ENCODE measurements around the gene CSGALNACT2.
"Not testable (repeated sequence)": the region's sequence is repeated elsewhere in the genome, so short reads cannot be mapped to it uniquely, and the experiment has no call there.

Gene CSGALNACT2

DNA sequence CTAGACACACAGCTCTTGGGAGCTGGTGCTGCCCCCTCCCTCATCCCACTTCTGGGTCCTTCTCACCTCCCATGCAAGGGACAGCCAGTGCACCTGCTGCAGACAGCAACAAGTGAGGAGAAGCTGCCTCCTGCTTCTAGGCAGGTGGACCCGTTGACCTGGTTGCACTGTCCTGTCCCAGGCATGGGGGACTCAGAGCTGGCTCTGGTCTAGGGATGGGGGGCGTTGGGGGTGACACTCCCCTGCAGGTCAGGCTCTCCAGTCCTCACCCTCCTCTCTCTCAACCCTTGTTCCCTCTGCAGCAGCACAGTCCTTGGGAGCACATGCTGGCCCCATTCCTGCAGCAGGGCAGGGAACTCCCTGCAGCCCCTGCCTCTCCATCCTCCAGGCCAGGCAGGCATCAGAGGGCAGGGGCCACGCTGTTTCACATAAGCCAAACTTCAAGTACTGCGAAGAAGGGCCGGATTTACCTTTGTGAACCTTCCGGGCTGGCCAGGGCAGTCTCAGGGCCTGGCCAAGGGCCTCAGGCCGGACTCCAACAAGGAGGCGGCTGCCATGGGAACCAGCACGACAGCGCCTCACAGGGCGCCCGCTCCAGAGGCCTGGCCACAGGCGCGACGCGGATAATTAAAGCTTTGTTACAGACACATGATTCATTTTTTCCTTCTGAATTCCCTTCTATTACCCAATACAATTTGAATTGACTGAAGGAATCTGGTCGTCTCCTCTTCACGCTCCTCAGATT, 80.1 kb downstream of the CSGALNACT2 start:
- DNase-seq, result no peak

DNA sequence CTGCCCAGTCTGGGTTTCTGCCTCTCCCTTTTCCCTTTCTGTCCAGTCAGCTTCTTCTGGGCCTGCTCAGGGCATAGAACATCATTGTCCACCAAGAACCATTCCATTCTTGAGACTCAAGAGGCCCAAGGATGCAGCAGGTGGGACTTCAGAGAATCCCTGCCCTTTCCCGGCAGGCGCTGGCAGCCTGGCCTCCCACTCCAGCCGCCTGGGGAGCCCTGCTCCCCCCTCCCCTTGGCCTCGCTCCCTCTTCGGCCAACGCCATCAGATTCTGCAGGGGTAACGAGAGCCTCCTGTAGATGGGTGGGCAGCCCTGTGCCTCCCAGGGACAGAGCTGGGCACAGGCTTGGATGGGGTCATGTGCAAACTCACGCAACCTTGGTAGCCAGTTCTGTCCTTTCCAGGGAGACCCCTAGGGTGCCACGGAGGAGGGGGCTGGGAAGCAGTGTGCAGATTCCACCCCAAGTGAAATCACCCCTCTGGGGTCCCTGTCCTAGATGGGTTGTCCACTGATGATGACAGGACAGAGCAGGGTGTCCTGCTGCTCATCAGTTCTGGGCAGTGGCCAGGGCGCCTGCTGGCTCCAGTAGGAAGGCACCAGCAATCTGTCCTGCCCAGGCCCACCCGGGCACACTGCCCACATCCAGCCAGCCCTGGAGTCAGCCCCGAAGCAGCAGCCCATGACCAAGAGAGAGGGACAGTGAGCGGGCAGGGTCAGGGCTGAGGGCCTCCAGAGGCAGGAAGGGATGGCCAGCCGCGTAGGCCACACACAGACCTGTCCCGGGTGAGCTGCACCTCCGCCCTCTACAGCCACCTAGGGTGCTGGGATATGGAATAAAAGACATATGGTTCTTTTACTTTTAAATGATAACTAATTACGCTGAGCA, 80.9 kb downstream of the CSGALNACT2 start:
- no peak for DNase-seq

DNA sequence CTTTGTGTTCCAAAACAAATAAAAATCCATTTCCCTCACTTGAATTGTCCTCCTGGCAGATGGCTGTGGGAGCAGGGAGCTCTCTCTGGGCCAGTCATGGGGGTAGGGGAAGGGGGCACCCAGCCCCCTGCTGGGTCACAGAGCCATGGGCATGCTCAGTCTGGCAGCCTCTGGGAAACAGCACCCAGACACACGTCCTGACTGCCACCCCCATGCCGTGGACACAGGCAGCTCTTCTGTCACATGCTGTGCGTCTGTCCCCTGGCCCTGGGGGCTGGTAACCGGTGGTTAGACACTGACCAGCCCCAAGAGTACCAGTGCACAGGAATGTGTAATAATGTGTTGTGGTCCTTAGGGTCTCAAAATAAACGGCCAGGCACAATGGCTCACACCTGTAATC, 81.6 kb downstream of the CSGALNACT2 start:
- DNase-seq, result no peak

DNA sequence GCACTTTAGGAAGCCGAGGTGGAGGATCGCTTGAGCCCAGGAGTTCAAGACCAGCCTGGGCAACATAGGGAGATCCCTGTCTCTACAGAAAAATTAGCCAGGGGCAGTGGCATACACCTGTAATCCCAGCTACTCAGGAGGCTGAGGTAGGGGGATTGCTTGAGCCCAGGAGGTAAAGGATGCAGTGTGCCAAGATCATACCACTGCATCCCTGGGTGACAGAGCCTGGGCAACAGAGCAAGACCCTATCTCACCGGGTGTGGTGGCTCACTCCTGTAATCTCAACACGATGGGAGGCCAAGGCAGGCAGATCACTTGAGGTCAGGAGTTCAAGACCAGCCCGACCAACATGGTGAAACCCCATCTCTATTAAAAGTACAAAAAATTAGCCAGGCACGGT, 82.0 kb downstream of the CSGALNACT2 start:
- DNase-seq, result not testable (repeated sequence)

DNA sequence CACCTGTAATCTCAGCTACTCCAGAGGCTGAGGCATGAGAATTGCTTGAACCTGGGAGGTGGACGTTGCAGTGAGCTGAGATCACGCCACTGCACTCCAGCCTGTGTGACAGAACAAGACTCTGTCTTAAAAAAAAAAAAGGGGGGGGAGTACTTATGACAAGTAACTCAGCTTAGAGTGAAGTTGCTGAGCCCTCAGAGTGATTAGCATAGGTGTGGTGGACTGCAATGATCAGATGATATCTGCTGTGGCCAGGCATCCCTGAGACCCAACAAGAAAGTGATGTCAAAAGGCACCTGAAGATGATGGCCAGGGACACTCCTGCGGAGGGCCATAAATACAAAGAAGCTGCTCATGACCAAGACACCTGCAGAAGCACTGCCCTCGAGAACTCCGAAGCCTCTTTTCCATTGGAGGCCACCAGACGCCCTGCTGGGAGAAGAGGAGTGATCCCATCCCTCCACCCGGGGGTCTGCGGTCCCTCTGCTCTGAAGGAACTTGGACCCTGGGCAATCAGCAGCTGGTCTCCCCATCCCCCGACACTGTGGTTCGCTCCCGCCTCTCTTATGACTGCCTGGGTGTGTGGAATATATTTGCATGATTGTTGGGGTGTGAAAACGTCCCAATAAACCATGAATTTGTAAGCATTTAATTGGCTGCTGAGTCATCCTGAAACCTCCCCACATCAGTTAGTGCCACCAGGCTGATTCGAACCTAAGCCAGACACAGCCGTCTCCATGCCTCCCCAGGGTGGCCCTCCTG, 82.6 kb downstream of the CSGALNACT2 start:
- no peak for DNase-seq

DNA sequence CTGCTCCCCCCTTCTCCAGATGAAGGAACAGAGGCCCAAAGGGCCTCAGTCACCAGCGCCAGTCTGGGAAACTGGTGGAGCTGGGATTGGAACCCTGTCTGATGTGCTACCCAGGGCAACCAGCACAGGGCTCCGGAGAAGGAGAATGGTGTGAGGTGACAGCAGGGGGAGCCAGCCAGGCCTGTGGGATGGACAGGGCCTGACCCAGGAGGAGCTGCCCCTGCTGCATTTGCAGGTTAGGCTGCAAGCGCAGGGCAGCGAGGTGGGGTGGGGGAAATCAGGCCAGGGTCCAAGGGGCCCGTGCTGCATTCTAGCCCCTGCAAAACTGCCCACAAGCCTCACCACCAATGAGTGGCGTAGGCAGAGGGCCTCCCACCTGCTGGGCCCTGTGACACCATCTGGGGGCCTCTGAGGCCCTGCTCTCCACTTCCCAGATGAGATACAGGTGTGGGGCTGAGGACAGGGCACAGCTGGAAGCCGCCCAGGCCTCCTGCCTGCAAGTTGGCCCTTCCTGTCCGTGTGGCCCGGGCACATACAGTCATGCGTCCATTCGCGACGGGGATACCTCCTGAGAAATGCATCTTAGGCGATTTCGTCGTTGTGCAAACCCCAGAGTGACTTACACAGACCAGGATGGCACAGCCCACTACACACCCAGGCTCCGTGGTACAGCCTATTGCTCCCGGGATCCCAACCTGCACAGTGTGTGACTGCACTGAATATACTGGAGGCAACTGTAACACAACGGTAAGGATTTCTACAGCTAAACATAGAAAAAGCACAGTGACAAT, 83.4 kb downstream of the CSGALNACT2 start:
- no peak for DNase-seq

DNA sequence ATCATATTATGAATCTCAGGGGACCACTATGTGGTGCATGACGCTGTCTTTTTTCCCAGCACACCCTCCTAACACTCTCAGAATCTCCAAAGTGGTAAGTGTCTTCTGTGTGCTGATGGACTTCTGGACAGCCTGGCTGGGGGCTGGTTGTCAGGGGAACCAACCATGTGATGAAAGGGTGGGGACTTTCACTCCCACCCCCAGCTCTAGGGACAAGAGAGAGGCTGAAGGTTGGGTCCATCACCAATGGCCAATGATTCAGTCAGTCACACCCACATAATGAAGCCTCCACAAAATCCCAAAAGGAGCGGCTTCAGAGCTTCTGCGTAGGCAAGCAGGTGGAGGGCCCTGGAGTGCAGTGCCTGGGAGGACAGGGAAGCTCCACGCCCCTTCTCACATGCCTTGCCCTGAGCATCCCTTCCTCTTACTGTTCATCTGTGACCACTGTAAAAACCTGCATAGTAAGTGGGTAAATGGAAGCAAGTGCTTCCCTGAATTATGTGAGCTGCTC, 84.0 kb downstream of the CSGALNACT2 start:
- DNase-seq, result peak; percentile 68

DNA sequence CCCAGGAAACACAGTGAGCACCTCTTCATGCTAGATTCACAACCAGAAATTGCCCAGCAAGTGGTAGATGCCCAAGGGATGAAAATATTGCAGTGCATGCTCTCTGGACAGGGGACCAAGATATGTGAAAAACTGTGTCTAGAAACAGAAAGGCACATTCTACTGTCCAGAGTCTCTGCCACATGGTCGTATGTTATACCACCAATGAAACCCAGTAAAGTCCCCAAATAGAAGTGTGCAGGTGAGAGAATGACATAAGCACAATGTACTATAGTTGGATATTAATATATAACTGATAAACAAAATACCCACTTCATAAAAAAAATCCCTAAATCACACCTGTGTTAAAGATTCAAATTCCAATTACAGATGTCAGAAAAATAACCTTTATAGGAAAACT, 84.8 kb downstream of the CSGALNACT2 start:
- DNase-seq, result no peak

DNA sequence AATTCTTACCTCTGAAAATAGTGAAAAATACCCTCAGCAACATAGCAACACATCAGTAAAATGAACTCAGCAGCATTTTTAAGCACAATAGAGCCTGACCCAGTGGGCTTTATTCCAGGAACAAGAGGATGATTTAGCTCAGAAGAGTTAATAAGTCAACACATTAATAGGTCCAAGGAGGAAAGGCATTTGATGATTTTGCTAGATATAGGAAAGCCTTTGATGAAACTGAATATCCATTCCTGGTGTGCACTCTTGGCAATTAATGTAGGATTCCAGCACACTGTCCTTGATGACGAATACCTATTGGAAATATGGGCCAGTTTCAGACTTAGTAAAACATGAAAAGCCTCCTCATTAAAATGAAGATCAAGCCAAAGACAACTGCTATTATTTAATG, 86.1 kb downstream of the CSGALNACT2 start:
- DNase-seq, result no peak

DNA sequence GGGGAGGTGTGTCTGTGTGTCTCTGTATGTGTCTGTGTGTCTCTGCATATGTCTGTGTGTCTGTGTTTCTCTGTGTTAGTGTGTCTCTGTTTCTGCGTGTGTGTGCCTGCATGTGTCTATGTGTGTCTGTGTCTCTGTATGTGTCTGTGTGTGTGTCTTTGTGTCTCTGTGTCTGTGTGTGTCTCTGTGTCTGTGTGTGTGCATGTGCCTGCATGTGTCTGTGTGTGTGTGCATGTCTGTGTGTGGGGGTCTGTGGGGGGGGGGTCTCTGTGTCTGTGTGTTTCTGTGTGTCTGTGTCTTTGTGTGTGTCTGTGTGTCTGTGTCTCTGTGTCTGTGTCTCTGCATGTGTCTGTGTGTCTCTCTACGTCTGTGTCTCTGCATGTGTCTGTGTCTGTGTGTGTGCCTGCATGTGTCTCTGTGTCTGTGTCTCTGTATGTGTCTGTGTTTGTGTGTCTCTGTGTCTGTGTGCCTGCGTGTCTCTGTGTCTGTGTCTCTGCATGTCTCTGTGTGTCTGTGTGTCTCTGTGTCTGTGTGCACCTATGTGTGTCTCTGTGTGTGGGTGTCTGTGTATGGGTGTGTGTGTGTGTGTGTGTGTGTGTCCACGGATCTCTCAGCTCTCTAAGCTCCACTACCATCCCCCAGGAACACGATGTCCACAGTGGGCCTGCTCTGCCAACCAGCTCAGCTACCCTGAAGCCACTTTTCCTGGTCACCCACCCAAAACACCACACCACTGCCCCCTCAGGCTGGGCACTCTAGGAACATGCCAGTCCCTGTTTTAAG, 87.0 kb downstream of the CSGALNACT2 start:
- no peak for DNase-seq

DNA sequence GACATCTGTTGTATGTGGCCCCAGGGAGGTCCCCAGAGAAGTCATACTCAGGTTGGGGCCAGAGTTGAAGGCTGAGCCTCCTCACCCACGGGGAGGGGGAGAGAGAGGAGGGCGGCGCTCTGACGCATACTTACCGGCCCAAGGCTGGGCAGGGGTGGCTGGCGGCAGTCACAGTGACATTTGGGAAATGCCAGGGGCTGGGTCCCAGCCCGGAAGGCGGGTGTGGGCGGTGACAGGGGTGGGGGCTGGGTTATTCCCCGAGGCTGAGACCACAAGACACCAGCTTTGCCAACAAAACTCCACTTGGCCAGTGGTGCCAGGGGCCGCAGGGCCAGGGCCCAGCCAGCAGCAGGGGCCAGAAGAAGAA, 87.5 kb downstream of the CSGALNACT2 start:
- no peak for DNase-seq

DNA sequence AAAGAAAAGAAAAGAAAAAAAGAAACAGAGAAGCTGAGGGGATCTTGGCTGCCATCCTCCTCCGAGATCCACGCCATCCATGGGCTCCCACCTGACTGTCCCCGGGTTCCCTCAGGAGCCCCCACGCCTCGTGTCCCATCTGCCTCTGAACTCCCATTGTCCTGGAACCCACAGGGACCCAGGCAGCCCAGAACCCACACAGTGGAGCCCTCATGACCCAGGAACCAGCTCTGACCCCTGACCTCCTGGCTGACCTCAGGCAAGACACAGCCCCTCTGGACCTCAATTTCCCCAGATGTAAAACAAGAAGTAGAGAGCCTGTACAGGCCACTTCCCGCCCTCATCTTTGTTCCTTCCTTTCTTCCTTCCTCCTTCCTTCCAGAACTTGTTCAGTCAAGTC, 88.2 kb downstream of the CSGALNACT2 start:
- DNase-seq, result no peak

DNA sequence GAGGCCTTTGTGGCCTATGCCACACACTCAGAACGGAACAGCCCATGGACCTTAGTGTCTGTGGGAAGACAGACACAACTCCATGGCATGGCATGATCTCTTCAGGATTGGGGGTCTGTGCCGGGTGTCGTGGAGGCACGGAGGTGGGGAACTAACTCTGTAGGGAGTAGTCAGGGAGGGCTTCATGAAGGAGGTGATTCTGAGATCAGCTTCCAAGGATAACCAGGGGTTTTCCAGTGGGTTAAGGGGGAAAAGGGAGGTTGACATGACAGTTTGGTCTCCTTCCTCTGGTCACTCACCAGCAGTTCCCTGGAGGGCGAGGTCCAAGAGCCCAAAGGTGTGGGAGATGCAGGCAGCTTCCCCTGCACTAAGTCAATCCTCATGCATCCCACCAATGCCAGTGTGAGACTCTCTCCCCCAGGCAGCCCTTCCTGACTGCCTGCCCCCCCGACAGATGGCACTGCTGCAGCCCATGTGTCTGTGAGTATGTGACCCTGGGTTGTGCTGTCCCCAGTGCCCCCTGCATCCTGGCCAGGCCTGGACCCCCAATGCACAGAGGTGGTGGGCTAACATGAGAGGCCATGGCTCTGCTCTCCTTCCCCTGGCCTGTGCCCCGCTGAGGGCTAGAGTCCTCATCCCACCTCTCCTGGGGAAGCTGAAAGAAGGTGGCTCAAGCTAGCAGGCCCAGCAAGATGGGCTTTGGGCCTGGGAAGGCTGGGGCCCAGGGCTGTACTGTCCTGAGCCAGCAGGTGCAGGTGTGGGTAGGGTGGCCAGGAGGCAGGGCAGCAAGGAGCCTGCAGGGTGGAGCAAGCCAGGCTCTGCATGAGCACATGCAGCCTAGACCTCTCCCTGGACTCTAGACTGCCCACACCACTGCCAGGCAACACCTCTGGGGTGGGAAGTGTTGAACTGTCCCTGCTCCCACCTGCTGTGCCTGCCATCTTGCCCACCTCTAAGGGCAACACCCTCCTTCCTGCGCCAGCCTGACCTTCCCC, 88.9 kb downstream of the CSGALNACT2 start:
- DNase-seq, result no peak

DNA sequence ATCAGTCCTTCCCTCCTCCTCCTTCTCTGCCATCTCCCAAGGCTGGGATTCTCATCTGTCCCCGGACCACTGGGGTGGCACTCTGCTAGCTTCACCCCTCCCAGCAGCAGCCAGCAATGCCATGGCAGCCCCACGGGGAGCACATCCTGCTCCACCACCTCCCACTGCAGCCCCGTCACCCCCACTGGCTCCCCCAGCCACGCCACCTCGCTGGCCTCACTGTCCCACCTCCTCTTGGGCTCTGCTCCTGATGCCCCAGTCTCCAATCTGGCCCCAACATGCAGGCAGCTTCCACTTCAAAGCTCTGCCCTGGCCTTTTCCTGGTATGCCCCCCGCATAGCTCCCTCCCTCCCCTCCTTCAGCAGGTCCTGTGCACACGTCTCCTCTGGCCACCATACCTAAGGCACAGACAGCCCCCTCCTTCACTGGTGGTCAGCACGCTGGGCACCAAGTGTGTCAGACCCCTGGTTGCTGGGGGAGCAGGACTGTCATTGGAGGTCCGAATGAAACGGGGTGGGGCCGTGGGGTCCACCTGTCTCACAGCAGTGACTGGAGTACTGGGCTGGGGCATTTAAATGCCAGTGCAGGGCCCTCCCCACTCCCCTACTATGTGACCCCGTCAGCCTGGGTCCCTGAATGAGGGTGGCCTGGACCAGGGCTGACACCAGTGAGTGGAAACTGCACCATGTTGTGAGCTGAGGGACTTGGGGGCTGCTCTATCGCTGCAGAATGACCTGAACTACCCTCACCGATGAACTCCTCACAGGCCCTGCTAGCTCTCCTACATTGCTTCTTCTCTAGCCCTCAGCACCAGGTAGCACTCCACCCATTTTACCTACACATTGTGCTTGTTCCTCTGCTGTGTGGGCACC, 89.9 kb downstream of the CSGALNACT2 start:
- no peak for DNase-seq

DNA sequence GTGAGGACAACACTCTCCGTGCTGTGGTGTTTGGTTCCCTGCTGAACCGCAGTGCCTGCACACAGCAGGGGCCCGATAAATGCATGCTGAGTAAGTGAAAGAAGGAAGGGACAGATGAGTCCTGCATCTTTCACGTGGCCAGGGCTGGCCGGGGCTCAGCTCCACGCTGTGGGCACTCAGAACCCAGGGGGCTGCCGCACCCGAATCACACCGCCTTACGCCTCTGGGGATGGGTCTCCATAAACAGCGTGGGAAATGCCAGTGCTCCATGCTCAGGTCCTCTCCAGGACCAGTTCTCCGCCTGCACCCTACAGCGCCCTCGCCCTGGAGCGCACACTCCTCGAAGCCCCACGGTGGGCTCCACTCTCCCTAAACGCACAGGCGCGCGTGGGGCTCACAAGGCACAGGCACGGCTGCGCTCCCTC, 90.5 kb downstream of the CSGALNACT2 start:
- DNase-seq, result no peak

DNA sequence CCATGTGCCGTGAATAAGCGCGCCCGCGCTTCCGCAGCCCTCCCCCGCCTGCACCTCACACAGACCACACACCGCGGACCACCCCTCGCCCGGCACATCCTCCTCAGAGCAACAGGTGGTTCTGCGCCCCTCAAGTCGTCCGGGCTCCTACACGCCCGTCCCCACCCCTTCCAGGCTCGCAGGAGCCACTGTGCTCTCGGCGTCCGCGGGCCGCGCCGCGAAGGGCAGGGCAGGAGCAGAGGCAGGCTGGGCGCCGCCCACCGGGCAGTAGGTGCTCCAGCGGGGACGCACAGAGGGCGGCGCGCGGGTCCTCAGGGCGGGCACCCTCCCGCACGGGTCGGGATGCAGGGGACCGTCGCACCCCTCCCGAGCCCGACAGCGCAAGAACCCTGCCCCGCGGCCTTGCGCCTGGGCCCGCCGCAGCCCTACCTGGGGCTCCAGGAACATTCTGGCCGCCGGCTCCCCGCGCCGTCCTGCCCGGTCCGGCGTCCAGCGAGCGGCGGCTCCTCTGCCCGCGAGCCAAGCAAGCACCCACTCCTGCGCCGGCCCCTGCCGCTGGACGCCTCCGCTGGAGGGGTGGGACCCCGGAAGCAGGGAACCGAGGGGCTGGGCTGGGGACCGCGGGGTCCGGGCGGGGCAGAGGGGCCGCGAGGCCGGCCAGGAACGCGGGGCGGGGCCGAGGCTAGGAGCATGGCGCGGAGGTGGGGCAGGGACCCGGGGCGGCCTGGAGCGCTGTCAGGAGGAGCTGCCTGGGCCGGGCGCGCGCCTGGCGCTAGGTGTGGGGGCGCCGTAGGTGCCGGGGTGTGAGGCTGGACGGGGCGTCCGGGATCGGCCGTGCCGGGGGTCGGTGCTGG, 91.2 kb downstream of the CSGALNACT2 start:
- no peak for DNase-seq

DNA sequence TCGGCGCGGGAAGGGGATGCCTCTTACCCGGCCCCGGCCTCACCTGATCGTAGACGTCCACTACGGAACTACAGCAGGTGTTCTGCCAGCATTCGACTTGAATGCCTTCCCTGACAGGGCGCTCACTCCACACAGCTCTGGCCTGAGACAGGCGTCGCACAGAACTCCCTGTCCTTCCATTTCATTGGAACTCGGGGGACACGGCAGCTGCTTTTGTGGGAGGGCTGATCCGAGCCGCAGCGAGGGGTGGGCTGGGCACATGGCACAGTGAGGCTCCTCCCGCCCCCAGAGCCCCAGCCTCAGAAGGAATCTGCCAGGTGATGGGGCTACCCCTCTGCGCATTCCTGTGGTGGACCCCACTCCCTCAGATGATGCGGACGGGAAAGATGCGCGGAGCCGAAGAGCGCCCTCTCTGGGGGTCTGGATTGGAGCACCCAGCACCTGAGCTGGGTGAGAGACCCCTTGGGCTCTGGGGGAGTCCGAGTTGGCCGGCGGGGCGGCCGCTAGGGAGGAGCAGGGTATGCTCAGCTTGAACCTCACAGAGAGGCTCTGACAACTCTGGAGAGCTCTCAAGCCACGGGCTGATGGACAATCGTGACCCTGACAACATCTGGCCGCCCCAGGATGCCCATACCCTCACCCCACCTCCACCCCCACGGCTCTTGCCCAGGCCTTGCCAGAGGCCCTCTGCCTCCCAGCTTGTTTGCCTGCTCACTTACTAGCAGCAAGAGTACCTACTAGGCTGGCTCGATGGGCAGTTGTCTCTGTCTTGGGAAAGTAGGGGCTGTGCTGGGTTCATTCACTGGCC, 92.1 kb downstream of the CSGALNACT2 start:
- DNase-seq, result no peak
